CD8-positive, alpha-beta memory T cell (primary cell): ENCODE measurements around the gene CELA2A. TPM values are rescaled to one million over a fixed set of nuclear protein-coding genes. Genes with fewer than 3 reads are reported as not detected.
"Not testable (repeated sequence)": the region's sequence is repeated elsewhere in the genome, so short reads cannot be mapped to it uniquely, and the experiment has no call there.

Experiments
- CTCF ChIA-PET: fragments of 350-600 bp; sonication (Branson Sonifier 250); formaldehyde crosslinking; loops from one replicate; lab custom pipeline; 2021; ENCODE audit warnings: antibody characterized with exemption; lab: Charles Lee
- POLR2A ChIA-PET: fragments of 350-600 bp; sonication (Branson Sonifier 250); formaldehyde crosslinking; loops from one replicate; lab custom pipeline; 2021; ENCODE audit warnings: antibody characterized with exemption; lab: Charles Lee
- DNase-seq, 5 donors: peaks; one replicate each; pipeline versions ENCODE4 v3.0.0 to v3.0.0-alpha.2; 2020 to 2022; ENCODE audit warnings: mixed read lengths in 1 of 5
- H3K27ac ChIP-seq: one replicate; pipeline ENCODE4 v1.7.0; 2013; ENCODE audit warnings: low read depth, mild to moderate bottlenecking, low read length, moderate library complexity
- H3K27me3 ChIP-seq: 2 replicates; pipeline ENCODE4 v1.7.0; 2013; ENCODE audit warnings: low read length, mild to moderate bottlenecking; ENCODE audit not compliant: insufficient read depth, poor library complexity, severe bottlenecking
- H3K36me3 ChIP-seq: 2 replicates; pipeline ENCODE4 v1.7.0; 2013; ENCODE audit warnings: mild to moderate bottlenecking, low read length, moderate library complexity; ENCODE audit not compliant: insufficient read depth
- H3K4me1 ChIP-seq: 2 replicates; pipeline ENCODE4 v1.7.0; 2013; ENCODE audit warnings: mild to moderate bottlenecking, low read length, moderate library complexity; ENCODE audit not compliant: insufficient read depth
- H3K4me3 ChIP-seq: 2 replicates; pipeline ENCODE4 v1.7.0; 2013; ENCODE audit warnings: mild to moderate bottlenecking, low read length
- H3K9me3 ChIP-seq: 2 replicates; pipeline ENCODE4 v1.7.0; 2013; ENCODE audit warnings: mild to moderate bottlenecking, low read length
- H3K27ac Mint-ChIP-seq, 8 donors: one replicate each; pipeline ENCODE4 v1.8.0; 2020 to 2021; ENCODE audit warnings: mixed read lengths in 8 of 8, mild to moderate bottlenecking in 6 of 8, inconsistent platforms in 3 of 8, moderate library complexity in 3 of 8
- H3K27me3 Mint-ChIP-seq, 2 donors: one replicate each; pipeline ENCODE4 v1.8.0; 2020 to 2021; ENCODE audit warnings: mixed read lengths in 2 of 2, mild to moderate bottlenecking in 1 of 2, moderate library complexity in 1 of 2
- H3K36me3 Mint-ChIP-seq, 3 donors: one replicate each; pipeline ENCODE4 v1.8.0; 2020 to 2021; ENCODE audit warnings: mixed read lengths in 3 of 3, inconsistent platforms in 1 of 3, mild to moderate bottlenecking in 1 of 3
- H3K4me1 Mint-ChIP-seq, 3 donors: one replicate each; pipeline ENCODE4 v1.8.0; 2020 to 2021; ENCODE audit warnings: mixed read lengths in 3 of 3, inconsistent platforms in 1 of 3, mild to moderate bottlenecking in 1 of 3
- H3K4me3 Mint-ChIP-seq, 7 donors: one replicate each; pipeline ENCODE4 v1.8.0; 2020 to 2021; ENCODE audit warnings: mixed read lengths in 7 of 7, mild to moderate bottlenecking in 6 of 7, moderate library complexity in 4 of 7, inconsistent platforms in 2 of 7
- H3K9me3 Mint-ChIP-seq, 5 donors: one replicate each; pipeline ENCODE4 v1.8.0; 2020 to 2022; ENCODE audit warnings: mixed read lengths in 5 of 5, mild to moderate bottlenecking in 3 of 5, moderate library complexity in 2 of 5, inconsistent platforms in 1 of 5
- polyA plus RNA-seq: library from polyadenylated mRNA; unstranded; fragments of 300-500 nt; fragmentation: Illumina TruSeq; gene quantifications from one replicate; pipeline ENCODE4 v1.2.3, GENCODE V29; 2021
- total RNA-seq, 2 experiments: library from RNA; stranded (reverse); gene quantifications; one replicate each; pipeline ENCODE4 v1.2.3, GENCODE V29; 2021

CELA2A gene
- total and polyA plus RNA-seq, 3 experiments from 2014 or later = not detected

DNA sequence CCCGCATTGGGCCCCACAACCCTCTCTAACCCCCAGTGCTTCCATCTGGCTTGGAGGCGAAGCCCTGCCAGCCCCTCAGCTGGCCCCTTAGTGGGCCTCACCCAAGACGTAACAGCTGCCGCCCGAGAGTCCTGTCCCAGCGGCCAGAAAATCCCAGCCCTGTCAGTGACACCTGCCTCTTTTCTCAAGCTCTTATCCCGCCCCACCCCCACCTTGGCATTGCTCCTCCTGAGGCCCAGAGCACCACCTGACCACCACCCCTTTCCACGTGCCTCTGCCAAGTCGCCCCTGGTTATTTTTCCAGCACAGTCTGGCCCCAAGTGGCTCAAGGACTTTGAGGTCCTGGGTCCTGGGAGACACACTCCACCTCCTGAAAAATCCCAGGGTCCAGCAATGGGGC is 24.2 kb upstream of the CELA2A start:
- ChIA-PET POLR2A (interaction anchor here (0.8 kb wide), 1 partner anchor 11 kb away, joined by 4 read pairs; no protein-coding TSS in a partner anchor), CTCF (interaction anchor here (0.8 to 9.6 kb wide), 9 partner anchors 15 to 304 kb away, joined by 3 to 98 read pairs (median 7); partner anchors contain the start of gene EFHD2)
- H3K36me3 Mint-ChIP-seq = peaks cover 0 to 28% (median 0%) of the 10 kb centered on the region in 3 donors
- no peak overlapping the region for H3K27ac ChIP-seq
- no peak overlapping the region for H3K4me3 ChIP-seq
- H3K4me3 Mint-ChIP-seq = peak overlapping the region in 1 of 7 donors; percentile 54
- H3K36me3 ChIP-seq = no peaks in the 10 kb centered on the region
- no peaks in the 10 kb centered on the region for H3K27me3 ChIP-seq
- H3K27ac Mint-ChIP-seq = peak overlapping the region in 4 of 8 donors; percentile 64 to 86 (median 75)
- peaks cover 0 to 1% of the 10 kb centered on the region in 2 donors for H3K27me3 Mint-ChIP-seq
- H3K9me3 ChIP-seq = no peaks in the 10 kb centered on the region
- H3K4me1 Mint-ChIP-seq = peaks cover 0 to 9% (median 5%) of the 10 kb centered on the region in 3 donors
- no peaks in the 10 kb centered on the region for H3K9me3 Mint-ChIP-seq
- DNase-seq = no peak
- H3K4me1 ChIP-seq = no peaks in the 10 kb centered on the region

DNA sequence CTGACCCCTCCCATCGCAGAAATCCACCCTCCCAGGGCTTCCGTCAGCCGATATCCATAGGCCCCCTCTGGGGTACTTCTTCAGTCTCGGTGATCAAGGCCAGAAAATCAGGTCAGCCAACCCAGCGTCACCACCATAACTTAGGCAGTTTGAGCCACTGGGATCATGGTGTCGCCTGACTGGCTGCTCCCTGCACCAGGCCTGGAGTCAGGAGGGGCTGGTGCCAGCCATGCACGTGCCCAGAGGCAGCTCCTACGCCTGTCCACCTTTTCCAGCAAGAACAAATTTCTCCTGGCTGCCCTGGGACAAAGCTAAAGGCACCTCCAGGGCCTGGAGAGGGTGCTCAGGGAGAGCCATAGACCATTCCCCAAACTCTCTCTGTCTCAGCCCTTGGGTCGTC is 23.1 kb upstream of the CELA2A start:
- no peaks in the 10 kb centered on the region for H3K9me3 Mint-ChIP-seq

DNA sequence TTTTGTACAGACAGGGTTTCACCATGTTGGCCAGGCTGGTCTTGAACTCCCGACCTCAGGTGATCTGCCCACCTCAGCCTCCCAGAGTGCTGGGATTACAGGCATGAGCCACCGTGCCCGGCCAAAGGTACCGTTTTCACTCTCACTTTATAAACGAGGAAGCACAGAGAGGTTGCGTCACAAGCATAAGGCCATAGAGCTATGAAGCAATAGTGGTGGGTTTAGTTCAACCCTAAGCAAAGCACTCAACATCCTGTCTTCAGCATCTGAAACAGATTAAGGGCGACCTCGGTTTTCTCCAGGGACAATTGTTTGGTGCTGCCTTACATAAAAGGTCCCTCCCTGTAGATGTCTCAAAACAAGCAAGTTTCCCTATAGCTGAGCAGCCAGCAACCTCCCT is 21.8 kb upstream of the CELA2A start:
- H3K27me3 Mint-ChIP-seq, H3K27me3 ChIP-seq, DNase-seq, H3K4me1 Mint-ChIP-seq, H3K9me3 Mint-ChIP-seq, H3K36me3 ChIP-seq, H3K4me3 Mint-ChIP-seq, H3K4me3 ChIP-seq, POLR2A ChIA-PET, H3K4me1 ChIP-seq, H3K9me3 ChIP-seq, H3K27ac ChIP-seq: not testable (repeated sequence)
- H3K27ac Mint-ChIP-seq = peak overlapping the region in 2 of 8 donors; percentile 35 to 54
- CTCF ChIA-PET = interaction anchor here (9.6 kb wide), 1 partner anchor 111 kb away, joined by 98 read pairs; no protein-coding TSS in a partner anchor
- peaks cover 0 to 12% (median 0%) of the 10 kb centered on the region in 3 donors for H3K36me3 Mint-ChIP-seq

More for the DNA sequence above, 23.1 kb upstream of the CELA2A start:
- H3K27ac ChIP-seq = no peak overlapping the region
- H3K27me3 ChIP-seq = no peaks in the 10 kb centered on the region
- Mint-ChIP-seq H3K4me1 (peaks cover 0 to 7% (median 5%) of the 10 kb centered on the region in 3 donors), H3K27me3 (peaks cover 0 to 1% of the 10 kb centered on the region in 2 donors), H3K4me3 (no peak overlapping the region), H3K36me3 (peaks cover 0 to 16% (median 0%) of the 10 kb centered on the region in 3 donors), H3K27ac (peak overlapping the region in 2 of 8 donors; percentile 22 to 69)
- H3K4me3 ChIP-seq = no peak overlapping the region
- H3K4me1 ChIP-seq = no peaks in the 10 kb centered on the region
- no peak for DNase-seq
- ChIA-PET POLR2A (no interaction called here), CTCF (interaction anchor here (3.6 to 9.6 kb wide), 2 partner anchors 22 to 110 kb away, joined by 18 to 98 read pairs; partner anchors contain the start of gene EFHD2)
- no peaks in the 10 kb centered on the region for H3K36me3 ChIP-seq
- H3K9me3 ChIP-seq = no peaks in the 10 kb centered on the region

DNA sequence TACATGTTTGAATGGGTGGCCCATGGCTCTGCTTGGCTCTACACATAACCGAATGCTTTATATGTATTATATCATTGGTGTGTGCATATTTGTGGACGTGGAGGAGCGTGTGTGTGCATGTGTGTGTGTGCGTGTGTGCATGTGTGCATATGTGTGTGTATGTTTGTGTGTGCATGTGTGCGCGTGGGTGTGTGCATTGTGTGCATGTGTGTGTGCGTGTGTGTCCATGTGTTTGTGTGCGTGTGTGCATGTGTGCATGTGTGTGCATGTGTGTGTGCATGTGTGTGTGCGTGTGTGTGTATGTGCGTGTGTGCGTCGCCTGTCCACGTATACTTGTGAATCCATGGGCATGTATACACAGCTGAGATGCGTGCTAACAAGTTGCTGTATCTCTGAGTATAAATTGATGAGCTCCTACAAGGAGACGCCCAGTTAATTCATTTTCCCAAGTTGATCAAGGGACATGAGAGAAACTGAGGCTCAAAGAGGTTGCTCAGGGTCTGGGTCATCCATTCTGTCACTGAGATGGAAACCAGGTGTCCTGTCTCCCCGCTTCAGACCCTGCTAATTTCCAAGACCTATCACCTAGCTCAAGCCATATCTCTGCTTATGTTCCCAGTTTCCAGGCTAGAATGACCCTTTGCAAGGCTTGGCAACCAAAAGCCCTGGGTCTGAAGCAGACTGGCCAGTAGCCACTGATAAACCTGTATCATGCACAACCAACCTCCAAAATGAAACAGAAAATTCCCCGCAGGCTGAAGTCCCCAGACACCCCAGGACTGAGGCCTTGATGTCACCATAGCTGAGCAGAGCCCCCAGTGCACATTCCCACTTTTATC is 21.1 kb upstream of the CELA2A start:
- H3K27me3 Mint-ChIP-seq = peaks cover 0 to 1% of the 10 kb centered on the region in 2 donors
- Histone ChIP-seq H3K27me3 (no peaks in the 10 kb centered on the region), H3K36me3 (no peaks in the 10 kb centered on the region), H3K4me3 (no peak overlapping the region), H3K4me1 (no peaks in the 10 kb centered on the region), H3K9me3 (no peaks in the 10 kb centered on the region), H3K27ac (no peak overlapping the region)
- H3K4me3 Mint-ChIP-seq = no peak overlapping the region
- no peak for DNase-seq
- peaks cover 0 to 5% (median 0%) of the 10 kb centered on the region in 3 donors for H3K36me3 Mint-ChIP-seq
- POLR2A ChIA-PET = no interaction called here
- H3K4me1 Mint-ChIP-seq = peaks cover 0 to 5% (median 5%) of the 10 kb centered on the region in 3 donors
- peak overlapping the region in 2 of 8 donors; percentile 35 to 73 for H3K27ac Mint-ChIP-seq
- CTCF ChIA-PET = interaction anchor here (0.7 kb wide), 1 partner anchor 112 kb away, joined by 3 read pairs; no protein-coding TSS in a partner anchor
- no peaks in the 10 kb centered on the region for H3K9me3 Mint-ChIP-seq

DNA sequence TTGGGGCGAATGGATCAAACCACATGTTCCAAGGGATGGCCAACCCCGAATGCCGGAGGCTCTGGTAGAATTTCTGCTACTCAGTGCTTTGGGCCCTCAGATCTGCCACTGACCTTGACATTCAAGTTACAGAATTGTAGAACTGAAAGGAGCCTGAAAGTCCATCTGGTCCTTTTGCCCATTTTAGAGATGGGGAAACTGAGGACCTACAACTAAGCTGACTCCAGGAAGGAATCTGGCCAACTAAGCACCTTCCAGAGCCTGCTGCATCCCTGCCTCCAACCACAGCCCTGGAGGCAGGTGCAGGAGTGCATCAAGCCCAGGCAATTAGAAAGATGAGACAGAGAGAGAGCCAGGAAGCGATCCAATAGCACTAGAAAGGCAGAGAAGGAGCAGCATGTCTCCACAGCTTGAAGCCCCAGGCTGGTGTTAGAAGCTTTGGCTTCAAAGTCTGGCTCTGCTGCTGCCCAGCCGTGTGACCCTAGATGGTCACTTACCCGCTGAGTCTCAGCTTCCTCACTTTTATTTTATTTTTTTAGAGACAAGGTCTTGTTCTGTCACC is 19.6 kb upstream of the CELA2A start:
- Histone ChIP-seq H3K27ac (no peak overlapping the region), H3K9me3 (no peaks in the 10 kb centered on the region), H3K4me1 (no peaks in the 10 kb centered on the region), H3K4me3 (no peak overlapping the region), H3K27me3 (no peaks in the 10 kb centered on the region), H3K36me3 (no peaks in the 10 kb centered on the region)
- DNase-seq = no peak
- H3K27ac Mint-ChIP-seq = no peak overlapping the region
- H3K9me3 Mint-ChIP-seq = no peaks in the 10 kb centered on the region
- ChIA-PET CTCF (interaction anchor here (1.5 kb wide), 1 partner anchor 114 kb away, joined by 6 read pairs; no protein-coding TSS in a partner anchor), POLR2A (no interaction called here)
- no peak overlapping the region for H3K4me3 Mint-ChIP-seq
- peaks cover 0 to 5% (median 5%) of the 10 kb centered on the region in 3 donors for H3K4me1 Mint-ChIP-seq
- peaks cover 0 to 1% of the 10 kb centered on the region in 2 donors for H3K27me3 Mint-ChIP-seq
- H3K36me3 Mint-ChIP-seq = no peaks in the 10 kb centered on the region

DNA sequence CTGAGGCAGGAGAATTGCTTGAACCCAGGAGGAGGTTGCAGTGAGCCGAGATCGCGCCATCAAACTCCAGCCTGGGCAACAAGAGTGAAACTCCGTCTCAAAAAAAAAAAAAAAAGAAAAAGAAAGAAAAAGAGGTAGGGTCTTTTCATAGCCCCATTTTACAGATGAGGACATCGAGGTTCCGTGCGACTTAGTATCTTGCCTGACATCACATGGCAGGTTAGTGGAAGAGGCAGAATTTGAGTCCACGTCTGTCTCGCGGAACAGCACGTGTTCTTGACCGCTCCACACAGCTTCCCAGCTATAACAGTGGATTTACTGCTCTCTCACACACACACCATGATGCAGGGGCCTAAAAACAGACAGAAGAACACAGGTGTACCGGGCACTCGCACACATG is 17.2 kb upstream of the CELA2A start:
- Mint-ChIP-seq H3K27me3 (peaks cover 0 to 3% of the 10 kb centered on the region in 2 donors), H3K4me3 (no peak overlapping the region), H3K27ac (no peak overlapping the region), H3K36me3 (no peaks in the 10 kb centered on the region), H3K9me3 (no peaks in the 10 kb centered on the region), H3K4me1 (peaks cover 0 to 5% (median 5%) of the 10 kb centered on the region in 3 donors)
- ChIA-PET POLR2A (no interaction called here), CTCF (no interaction called here)
- Histone ChIP-seq H3K36me3 (no peaks in the 10 kb centered on the region), H3K4me3 (no peak overlapping the region), H3K27ac (no peak overlapping the region), H3K9me3 (no peaks in the 10 kb centered on the region), H3K4me1 (no peaks in the 10 kb centered on the region), H3K27me3 (no peaks in the 10 kb centered on the region)
- no peak for DNase-seq

DNA sequence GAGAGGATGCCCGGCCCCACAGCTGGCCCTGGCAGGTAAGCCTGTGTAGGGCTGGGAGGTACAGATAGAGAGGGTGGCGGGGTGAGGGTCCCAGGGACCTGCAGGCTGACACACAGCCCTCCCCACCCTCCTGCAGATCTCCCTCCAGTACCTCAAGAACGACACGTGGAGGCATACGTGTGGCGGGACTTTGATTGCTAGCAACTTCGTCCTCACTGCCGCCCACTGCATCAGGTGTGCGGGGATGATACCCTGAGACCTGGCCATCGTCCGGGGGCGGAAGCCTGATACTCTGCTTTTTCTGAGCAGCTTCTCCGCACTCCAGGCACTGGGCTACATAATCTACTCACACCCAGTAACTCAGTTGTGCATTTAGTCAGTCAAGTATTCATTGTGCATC is 16.2 kb upstream of the CELA2A start:
- ChIA-PET CTCF (no interaction called here), POLR2A (no interaction called here)
- DNase-seq = no peak
- H3K27ac ChIP-seq = no peak overlapping the region
- no peaks in the 10 kb centered on the region for H3K9me3 ChIP-seq
- no peaks in the 10 kb centered on the region for H3K36me3 ChIP-seq
- Mint-ChIP-seq H3K4me3 (no peak overlapping the region), H3K4me1 (peaks cover 0 to 4% (median 2%) of the 10 kb centered on the region in 3 donors), H3K27me3 (peaks cover 0 to 1% of the 10 kb centered on the region in 2 donors), H3K9me3 (no peaks in the 10 kb centered on the region), H3K27ac (no peak overlapping the region), H3K36me3 (no peaks in the 10 kb centered on the region)
- H3K4me3 ChIP-seq = no peak overlapping the region
- H3K27me3 ChIP-seq = no peaks in the 10 kb centered on the region
- H3K4me1 ChIP-seq = no peaks in the 10 kb centered on the region

DNA sequence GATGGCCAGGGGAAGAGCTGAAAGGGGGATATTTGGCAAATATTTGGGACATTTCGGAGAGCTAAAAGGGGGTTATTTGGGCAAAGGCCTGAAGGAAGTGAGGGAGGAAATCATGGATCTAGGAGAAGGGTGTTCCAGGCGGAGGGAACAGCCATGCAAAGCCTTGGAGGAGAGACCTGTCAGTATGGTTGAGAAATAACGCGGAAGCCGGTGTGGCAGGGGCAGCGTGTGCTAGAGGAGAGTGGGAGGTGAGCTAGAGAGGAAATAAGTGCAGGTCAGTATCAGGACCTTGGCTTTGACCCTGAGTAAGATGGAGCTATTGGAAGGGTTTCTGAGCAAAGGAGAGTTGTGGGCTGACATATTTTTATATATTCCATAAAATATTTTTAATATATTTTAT is 15.3 kb upstream of the CELA2A start:
- no peaks in the 10 kb centered on the region for H3K9me3 Mint-ChIP-seq
- peaks cover 0 to 8% (median 2%) of the 10 kb centered on the region in 3 donors for H3K4me1 Mint-ChIP-seq
- no peaks in the 10 kb centered on the region for H3K36me3 Mint-ChIP-seq
- no peak for DNase-seq
- Histone ChIP-seq H3K36me3 (no peaks in the 10 kb centered on the region), H3K27me3 (no peaks in the 10 kb centered on the region), H3K4me1 (no peaks in the 10 kb centered on the region), H3K9me3 (no peaks in the 10 kb centered on the region), H3K4me3 (no peak overlapping the region), H3K27ac (no peak overlapping the region)
- peaks cover 5% of the 10 kb centered on the region in 2 donors for H3K27me3 Mint-ChIP-seq
- POLR2A ChIA-PET = interaction anchor here (0.7 kb wide), 1 partner anchor 14 kb away, joined by 4 read pairs; no protein-coding TSS in a partner anchor
- CTCF ChIA-PET = no interaction called here
- H3K27ac Mint-ChIP-seq = peak overlapping the region in 2 of 8 donors; percentile 19 to 48
- H3K4me3 Mint-ChIP-seq = no peak overlapping the region
